Lower leg skin (tissue), 3 donors: ENCODE results near the gene RUNX2.

Experiments
- POLR2A ChIP-seq, 2 donors: fragments of 450-650 bp; IDR thresholded peaks; one replicate each; pipeline ENCODE4 v1.6.1; 2016 to 2017; ENCODE audit warnings: antibody characterized with exemption in 2 of 2, mild to moderate bottlenecking in 1 of 2, moderate library complexity in 1 of 2
- TF ChIP-seq, protein P1 (sequence below), 3 donors: fragments of 450-650 bp; IDR thresholded peaks; one replicate each; pipeline ENCODE4 v1.5.1; 2016; ENCODE audit warnings: antibody characterized with exemption in 3 of 3, mild to moderate bottlenecking in 3 of 3, moderate library complexity in 2 of 3

- TF ChIP-seq, protein P1, sequence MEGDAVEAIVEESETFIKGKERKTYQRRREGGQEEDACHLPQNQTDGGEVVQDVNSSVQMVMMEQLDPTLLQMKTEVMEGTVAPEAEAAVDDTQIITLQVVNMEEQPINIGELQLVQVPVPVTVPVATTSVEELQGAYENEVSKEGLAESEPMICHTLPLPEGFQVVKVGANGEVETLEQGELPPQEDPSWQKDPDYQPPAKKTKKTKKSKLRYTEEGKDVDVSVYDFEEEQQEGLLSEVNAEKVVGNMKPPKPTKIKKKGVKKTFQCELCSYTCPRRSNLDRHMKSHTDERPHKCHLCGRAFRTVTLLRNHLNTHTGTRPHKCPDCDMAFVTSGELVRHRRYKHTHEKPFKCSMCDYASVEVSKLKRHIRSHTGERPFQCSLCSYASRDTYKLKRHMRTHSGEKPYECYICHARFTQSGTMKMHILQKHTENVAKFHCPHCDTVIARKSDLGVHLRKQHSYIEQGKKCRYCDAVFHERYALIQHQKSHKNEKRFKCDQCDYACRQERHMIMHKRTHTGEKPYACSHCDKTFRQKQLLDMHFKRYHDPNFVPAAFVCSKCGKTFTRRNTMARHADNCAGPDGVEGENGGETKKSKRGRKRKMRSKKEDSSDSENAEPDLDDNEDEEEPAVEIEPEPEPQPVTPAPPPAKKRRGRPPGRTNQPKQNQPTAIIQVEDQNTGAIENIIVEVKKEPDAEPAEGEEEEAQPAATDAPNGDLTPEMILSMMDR (IDR thresholded peaks at IDR 0.05): no peak
- TF ChIP-seq POLR2A (IDR thresholded peaks at IDR 0.05): no peak
Observed at GRCh38 chr6:45543298-45544235, 215.4 kb downstream of the RUNX2 start.
